TTC549 (cell line): ENCODE measurements around the gene AK5.
"Not testable (repeated sequence)": the region's sequence is repeated elsewhere in the genome, so short reads cannot be mapped to it uniquely, and the experiment has no call there.

ENCODE experiments used
- FAIRE-seq: peaks from 2 replicates; lab custom pipeline; 2012; peaks lifted over from hg19 to GRCh38; lab: Jason Lieb, UNC

The AK5 gene

DNA sequence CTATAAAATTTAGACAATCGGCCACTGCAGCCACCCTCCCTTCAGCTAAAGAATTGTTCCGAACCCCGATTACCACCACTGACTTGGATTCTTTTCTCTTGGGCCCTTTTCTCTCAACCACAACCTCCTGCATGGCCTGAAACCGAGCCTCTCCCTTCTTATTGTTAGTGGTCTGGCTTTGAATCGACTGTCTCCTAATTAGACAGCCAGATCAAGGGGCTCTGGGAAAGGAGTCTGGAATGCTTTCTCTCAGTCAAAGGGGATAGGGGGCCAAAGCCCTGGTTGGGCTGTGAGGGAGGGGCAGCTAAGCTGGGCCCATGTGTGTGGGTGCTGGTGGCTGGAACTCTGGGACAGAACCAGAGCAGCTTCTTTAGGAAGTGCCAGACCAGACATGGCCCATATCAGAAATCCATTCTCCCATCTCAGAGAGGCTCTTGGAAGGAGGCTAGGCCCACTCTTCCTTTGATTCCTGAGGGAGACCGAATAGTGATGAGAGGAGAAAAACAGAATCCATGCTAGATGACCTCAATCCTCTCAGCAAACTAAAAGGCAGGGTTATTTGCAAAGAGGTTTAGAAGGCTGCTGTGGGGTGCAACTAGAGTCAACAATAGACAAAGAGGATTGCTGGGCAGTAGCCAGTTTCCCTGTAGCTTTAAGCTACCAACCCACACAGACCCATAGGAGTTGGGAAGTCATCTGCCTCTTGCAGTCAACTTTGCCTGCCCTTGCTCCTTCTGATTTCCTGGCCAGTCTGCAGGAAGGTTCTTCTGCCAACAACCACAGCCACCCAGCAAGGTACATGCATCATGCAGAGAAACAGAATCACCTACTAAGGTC, 117.6 kb downstream of the AK5 start:
- no peak for FAIRE-seq

DNA sequence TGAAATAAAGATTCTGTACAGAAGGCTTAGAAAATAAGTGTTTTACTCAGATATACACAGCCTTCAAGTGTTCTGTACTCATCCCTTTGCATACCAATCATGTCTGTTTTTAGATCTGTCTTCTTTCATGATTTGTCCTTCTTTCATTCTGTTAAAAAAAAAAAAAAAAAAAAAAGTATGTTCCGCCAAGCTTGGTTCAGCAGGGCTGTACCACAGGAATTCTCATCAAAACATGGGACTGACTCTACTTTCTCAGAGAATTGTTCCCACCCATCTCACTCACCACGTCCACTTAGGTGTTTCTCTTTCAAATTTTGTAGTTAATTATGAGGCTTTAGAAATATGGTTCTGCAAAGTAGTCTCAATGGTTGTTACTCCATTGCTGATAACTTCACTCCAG, 119.0 kb downstream of the AK5 start:
- no peak for FAIRE-seq

DNA sequence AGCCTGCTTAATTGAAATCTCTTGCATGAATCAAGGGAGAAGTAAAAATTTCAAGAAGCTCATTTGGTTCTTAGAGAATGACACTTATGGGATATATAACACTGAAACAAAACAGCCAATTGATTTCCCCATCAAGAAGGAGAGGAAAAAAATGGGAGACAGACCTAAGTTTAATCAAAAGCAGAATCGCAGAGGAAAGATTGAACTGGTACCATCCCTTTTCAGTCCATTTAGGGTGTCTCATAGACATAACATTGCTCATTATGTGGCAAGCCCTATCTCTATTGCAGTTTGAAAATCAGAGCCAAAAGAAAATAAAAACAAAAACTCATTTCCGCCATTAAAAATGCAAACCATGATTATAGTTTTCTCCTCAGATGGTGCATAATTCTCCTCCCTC, 119.6 kb downstream of the AK5 start:
- no peak for FAIRE-seq

DNA sequence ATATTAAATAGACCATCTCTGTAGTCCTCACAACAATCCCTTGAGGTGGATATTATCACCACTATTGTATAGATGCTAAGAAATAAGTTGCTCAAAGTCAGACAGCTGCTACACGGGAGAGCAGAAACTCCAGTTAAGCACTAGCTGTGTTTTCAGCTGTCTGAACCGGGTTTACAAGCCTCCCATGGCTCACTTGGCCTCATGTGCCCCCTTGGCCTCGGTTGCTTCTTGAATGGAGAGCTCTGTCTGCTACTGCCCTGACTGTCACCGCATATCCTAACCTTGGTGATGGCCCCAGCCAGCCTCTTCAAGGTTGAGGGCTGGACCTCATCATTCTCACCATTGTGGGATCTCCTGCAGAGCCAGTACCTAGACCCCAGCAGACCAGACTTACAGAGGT, 123.4 kb downstream of the AK5 start:
- no peak for FAIRE-seq

DNA sequence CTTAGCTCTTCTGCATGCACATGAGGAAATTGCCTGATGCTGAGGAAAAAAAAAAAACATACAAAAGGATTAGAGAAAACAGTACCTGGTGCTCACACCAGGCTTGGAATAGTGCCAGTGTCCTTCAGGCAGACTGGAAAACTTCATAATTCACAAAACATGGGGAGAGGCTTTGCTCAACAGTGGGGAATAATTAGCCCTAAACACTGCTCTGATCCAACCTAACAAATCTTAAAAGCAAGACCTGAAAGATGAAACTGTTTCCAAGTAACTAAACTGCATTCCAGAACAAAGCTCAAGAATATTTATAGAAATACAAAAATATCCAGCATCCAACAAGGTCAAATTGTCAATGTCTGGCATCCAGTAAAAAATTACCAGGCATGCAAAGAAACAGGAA, 124.8 kb downstream of the AK5 start:
- FAIRE-seq: no peak

DNA sequence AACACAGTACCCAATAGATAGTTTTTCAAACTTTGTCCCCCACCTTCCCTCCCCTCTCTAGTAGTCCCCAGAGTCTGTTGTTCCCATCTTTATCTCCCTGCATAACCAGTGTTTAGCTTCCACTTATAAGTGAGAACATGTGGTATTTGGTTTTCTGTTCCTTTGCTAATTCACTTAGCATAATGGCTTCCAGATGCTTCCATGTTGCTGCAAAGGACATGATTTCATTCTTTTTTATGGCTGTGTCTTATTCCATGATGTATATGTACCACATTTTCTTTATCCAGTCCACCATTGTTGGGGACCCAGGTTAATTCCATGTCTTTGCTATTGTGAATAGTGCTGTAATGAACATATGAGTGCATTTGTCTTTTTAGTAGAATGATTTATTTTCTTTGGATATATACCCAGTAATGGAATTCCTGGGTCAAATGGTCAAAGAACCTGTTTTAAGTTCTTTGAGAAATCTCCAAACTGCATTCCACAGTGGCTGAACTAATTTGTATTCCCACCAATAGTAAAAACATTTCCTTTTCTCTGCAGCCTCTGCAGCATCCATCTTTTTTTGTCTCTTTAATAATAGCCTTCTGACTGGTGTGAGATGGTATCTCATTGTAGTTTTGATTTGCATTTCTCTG, 126.0 kb downstream of the AK5 start:
- no peak for FAIRE-seq

DNA sequence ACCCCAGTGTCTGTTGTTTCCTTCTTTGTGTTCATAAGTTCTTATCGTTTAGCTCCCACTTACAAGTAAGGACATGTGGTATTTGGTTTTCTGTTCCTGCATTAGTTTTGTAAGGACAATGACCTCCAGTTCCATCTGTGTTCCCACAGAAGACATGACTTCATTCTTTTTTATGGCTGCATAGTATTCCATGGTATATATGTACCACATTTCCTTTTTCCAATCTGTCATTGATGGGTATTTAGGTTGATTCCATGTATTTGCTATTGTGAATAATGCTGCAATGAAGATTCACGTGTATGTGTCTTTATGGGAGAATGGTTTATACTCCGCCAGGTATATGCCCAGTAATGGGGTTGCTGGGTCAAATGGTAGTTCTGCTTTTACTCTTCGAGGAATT, 127.1 kb downstream of the AK5 start:
- FAIRE-seq: not testable (repeated sequence)

DNA sequence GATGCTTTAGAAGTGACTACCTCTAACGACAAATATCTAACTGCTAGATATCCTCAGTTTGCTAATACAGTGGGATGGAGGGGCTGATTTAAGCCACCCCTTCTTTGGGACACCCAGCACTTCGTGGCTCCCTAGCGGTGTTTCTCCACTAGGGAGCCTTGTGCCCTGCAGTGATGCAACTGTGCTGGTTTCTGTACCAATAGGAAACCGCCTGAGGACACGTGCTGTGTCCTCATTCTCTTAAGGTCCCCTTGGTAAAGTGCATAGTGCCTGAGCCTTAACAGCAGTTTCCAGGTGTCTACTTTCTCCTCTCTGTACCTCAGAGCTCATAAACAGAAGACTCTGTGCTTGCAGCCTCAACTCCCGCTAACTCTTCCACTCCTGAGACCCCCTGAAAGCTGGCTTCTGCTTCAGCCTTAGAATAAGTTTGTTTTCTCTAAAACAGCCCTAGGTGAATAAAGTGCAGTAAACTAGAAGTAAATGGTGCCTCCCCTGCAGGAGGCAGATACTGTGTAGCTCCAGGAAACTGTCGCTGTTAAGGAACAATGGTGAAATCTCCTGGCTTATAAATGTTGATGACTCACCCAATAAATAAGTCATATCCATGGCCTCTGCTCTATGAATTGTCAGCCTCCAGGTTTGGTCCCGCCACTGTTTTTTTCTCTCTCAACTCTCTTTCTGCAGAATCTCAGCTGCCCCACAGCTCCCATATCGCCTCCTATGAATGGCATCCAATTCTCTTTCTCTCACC, 130.4 kb downstream of the AK5 start:
- FAIRE-seq: no peak

DNA sequence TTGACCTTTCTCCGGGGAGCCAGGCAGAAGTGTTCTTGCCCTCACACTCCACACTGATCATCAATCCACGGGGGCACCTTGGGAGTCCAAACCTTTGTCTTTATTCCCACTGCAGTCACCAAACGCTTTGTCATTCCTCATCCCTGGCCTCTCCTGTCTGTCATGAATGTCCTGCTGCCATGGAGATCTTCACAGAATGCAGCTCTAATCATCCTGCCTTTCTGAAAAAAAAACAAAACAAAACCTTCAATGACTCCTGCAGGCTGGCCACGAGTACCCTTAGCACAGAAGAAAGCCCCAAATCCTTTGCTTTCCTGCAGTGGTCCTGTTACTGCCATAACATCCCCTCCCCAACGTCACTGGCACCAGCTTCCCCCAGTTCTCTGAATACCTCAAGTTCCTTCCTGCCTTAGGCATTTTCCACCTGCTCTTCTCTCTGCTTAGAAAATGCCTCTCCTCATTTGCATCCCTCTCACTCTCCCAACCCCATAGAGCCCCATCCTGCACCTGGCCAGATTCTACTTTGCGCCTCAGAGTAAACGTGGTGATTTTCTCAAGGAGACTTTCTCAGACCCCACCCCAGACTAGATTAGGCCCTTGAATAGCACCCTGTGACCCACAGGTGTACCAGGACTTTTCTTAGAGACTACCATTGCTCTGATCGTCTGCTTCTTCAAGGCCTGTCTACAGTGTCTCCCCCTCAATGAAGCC, 131.2 kb downstream of the AK5 start:
- no peak for FAIRE-seq

DNA sequence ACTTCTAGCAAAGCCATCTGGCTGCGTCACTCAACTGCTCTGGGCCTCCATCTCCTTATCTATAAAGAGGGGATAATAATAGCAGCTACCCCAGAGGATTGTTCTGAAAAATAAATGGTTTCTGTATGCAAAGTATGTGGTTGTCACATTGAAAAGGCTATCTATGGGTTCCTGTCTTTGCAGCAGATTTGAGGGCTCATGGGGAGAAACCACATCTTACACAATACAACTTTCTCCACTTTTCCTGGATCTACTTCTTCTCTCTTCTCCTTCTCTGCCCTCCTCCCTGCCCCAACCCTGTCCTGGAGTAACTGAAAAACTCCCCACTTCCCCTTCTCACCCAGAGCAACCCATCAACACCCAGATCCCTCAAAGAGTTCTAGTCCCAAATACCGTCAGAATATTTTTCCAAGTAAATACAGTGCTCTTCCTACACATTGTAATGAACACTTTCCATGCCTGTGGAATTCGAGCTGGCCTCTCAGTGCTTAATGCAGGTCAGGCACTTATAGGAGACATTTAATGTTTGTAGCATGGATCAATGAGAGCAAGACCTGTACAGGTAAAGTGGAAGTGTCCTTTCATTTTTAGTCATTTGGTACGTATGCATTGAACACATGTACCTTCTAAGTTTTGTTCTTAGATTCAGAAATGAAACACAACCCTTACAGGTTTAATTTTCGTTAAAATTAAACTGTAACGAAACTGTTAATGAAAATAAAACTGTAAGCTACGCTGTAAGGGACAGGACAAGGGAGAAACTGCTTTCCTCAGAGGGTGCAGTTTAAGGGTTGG, 131.9 kb downstream of the AK5 start:
- no peak for FAIRE-seq

DNA sequence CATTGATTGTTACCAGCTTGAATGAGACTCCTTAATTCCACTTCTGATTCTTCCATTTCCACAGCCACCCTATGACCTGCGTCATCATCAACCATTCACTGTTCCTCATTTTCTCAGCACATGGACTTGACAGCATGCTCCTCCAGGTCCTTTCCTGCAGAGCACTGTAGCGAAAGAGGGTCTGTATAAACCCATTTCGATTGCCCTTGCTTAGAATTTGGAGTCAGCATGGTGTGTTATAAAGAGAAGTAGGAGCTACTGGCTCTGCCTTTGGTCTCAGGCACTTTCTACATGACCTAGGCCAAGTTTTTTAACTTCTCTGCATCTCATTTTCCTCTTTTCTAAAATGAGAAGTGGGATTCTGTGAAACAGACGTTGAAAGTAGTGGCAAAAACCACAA, 133.8 kb downstream of the AK5 start:
- FAIRE-seq: no peak

DNA sequence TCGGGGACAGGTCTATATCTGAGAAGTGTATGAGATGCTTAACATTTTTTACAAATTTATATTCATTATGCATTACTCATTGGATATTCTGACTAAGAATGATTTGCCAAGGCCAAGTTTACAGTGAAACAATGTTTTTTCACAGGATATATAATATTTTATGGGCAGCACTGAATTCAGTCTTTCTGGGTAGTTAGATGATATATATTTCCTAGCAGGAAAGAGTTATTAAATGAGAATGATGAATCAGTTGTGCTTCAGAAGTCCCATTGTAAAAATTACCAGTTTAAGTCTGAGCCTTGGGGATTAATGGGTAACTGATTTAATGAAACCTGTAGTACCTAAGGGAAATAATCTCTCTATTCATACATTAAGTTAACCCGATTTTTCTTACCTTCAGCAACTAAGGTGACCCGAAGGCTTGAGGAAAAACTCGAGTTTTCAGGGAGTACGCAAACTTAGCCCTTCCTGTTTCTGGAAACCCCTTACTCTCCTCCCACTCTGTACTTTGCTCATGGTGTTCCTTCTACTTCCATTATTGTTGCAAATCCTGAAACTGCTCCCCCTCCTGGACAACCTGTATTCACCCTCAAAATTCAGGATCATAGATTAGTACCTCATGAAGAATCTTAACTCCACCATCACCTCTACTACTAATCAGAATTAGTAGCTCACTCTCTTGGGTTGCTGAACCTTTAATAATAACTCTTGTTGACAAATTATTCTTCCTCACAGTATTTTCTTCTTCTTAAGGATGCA, 135.1 kb downstream of the AK5 start:
- FAIRE-seq: no peak

DNA sequence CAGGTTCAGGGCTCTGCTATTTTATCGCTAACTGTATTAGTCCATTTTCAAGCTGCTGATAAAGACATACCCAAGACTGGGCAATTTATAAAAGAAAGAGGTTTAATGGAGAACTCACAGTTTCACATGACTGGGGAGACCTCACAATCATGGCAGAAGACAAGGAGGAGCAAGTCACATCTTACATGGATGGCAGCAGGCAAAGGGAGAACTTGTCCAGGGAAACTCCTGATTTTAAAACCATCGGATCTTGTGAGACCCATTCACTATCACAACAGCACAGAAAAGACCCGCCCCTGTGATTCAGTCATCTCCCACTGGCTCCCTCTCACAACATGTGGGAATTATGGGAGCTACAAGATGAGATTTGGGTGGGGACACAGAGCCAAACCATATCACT, 136.2 kb downstream of the AK5 start:
- FAIRE-seq: not testable (repeated sequence)

DNA sequence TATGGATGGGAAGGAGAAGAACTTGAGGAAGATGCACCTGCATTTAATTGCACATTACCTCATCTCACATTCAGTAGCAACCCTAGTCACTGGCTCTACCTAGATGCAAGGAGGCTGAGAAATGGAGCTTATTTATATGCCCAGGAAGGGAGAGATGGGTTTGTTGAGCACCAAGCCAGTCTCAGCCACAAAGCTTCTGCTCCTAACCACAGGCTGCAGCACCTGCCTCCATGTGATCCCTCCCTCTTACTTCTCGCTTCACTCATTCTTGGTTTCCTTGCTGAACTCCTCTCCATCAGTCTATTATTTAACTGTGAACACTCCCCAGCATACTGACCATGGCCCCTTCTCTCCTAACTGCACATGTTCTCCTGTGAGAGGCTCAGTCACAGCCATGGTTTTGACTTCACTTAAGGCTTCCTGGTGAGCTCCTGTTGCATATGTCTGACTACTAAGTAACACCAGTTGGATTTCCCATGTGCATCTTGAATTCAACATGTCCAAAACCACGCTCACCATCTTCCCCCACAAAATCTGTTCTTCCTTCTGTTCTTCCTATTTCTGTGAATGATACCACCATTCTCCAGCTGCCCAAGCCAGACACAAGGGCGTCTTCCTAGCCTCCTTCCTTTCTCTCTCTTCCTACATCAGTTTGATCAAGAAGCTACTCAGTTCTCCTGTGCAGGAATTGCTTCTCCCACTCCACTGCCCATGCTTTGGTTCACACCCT, 139.8 kb downstream of the AK5 start:
- FAIRE-seq: no peak

DNA sequence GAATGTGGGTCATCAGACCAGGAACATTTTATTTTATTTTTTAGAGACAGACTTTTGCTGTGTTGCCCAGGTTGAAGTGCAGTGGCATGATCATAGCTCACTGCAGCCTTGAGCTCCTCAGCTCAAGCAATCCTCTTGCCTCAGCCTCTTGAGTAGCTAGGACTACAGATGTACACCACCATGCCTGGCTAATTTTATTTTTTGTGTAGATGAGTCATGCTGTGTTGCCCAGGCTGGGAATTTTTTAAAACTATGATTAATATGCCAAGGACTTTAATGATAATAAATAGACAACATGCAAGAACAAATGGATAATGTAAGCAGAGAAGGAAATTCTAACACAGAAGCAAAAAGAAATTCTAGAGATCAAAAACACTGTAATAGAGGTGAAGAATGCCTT, 142.4 kb downstream of the AK5 start:
- FAIRE-seq: no peak

DNA sequence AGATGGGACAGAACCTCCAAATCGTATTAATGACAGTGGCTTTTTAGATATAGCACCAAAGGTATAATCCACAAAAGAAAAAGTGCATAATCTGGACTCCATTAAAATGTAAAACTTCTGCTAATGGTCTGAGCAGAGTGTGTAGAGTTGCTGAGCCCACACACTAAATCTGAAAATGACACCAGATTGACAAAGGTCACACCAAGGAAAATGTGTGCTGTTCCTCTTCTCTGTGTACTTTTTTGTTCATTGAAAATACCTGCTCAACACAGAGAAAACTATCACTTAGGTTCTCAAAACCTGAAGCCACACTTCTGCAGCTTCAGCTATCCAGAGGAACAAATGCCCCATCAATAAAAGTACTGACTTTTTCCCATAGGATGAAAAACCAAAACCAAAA, 146.2 kb downstream of the AK5 start:
- no peak for FAIRE-seq

DNA sequence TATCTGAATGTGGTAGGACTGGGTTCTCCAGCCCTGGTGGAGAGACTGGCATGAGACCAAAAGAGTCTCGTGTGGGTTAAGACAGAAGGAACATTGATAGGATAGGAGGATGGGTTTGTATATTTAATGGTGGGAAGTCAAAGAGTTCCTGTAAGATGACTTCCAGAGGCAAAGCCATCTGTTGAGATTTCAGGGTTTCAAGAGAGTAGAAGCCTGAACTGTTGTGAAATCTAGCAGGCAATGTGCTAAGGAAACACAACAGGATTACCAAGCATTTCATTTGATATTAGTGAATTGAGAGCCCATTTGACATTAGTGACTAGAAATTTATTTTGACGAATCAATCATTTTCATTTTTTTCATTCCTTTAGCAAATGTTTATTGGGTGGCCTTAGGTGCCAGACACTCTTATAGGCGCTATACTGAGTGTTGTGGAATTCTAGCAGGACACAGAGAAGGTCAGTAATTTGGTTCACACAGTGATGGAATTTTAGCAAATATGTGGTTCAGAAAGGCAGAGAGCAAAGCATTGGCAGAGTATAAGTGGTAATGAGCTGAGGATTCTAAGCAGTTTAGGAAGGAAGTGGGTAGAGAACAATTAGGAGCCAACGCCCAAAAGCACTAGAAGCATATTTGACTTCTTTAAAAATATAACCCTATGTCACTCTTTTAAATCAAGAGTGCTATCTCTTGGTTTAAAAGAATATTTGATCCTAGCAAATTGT, 149.3 kb downstream of the AK5 start:
- FAIRE-seq: no peak

DNA sequence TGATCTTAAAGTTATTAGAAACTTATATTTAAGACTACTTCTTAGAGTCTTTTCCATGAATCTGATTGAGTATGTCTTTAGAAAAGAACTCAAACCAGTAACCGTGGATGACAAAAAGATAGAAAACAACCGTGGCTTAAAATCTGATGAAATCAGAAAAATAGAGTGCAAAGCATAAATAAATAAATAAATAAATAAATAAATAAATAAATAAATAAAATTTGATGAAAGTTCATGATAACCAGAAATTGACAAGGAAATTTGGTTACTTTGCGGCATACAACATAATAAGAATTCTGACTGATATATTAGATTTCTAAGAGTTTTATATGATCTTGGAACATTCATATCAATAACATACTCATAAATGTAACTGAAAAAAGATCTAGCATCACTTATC, 152.1 kb downstream of the AK5 start:
- FAIRE-seq: no peak

DNA sequence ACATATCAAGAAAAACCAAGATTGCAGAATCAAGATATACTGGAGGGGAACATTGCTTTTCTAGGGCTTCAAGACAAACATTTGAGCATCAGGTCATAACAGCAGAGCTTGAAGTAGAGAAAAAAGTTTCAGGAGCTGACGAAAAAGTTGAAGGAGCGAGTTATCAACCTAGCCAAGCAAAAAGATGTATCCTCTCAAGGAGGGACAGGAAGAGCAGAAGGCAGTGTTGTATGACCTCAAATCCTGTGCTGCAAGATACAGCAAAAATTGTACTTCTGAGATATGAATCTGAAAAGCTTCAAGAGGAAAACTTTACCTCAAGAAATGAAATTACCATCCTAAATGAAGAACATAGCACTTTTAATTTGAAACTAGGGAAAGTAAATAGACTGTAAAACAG, 153.1 kb downstream of the AK5 start:
- no peak for FAIRE-seq
